NB4 (cell line): ENCODE results near the gene CASP9.
"Not testable (repeated sequence)": the region's sequence is repeated elsewhere in the genome, so short reads cannot be mapped to it uniquely, and the experiment has no call there.

Experiments
- DNase-seq: peaks from one replicate; pipeline ENCODE4 v3.0.0; 2010; ENCODE audit warnings: low read depth
- H3K4me3 ChIP-seq: one replicate; pipeline ENCODE4 v1.5.1; 2011; ENCODE audit warnings: mild to moderate bottlenecking, low read depth, low read length, moderate library complexity
- CTCF ChIP-seq: IDR thresholded peaks from one replicate; pipeline ENCODE4 v1.5.1; 2012; ENCODE audit warnings: low read depth, low read length
- MAX ChIP-seq: IDR thresholded peaks from 2 replicates; pipeline ENCODE4 v1.6.1; 2011; ENCODE audit warnings: low read depth, low read length
- MYC ChIP-seq: IDR thresholded peaks from 2 replicates; pipeline ENCODE4 v1.6.1; 2011; ENCODE audit warnings: low read depth, low read length
- POLR2A ChIP-seq: IDR thresholded peaks from 2 replicates; pipeline ENCODE4 v1.6.1; 2011; ENCODE audit warnings: mild to moderate bottlenecking; ENCODE audit not compliant: insufficient read length; ENCODE audit errors: extremely low read depth

Gene CASP9

GRCh38 chr1:15492596-15492995, 31.4 kb downstream of the CASP9 start:
- DNase-seq, result no peak

GRCh38 chr1:15491010-15491409, 33.0 kb downstream of the CASP9 start:
- DNase-seq, result peak; percentile 18
- not testable (repeated sequence) for H3K4me3 ChIP-seq

More at GRCh38 chr1:15492596-15492995, 31.4 kb downstream of the CASP9 start:
- TF ChIP-seq CTCF (no peak), POLR2A (no peak), MAX (no peak)
- H3K4me3 ChIP-seq, result no peak overlapping the region

GRCh38 chr1:15489052-15489736, 34.8 kb downstream of the CASP9 start:
- no peak for DNase-seq
- H3K4me3 ChIP-seq, result no peak overlapping the region
- TF ChIP-seq CTCF, result no peak
- TF ChIP-seq MAX, result no peak
- no peak for TF ChIP-seq POLR2A
- TF ChIP-seq MYC, result no peak

- no peak for DNase-seq
- no peak overlapping the region for H3K4me3 ChIP-seq
- TF ChIP-seq MAX (no peak), MYC (no peak), POLR2A (no peak), CTCF (no peak)
These were observed 35.6 kb downstream of the CASP9 start for GRCh38 chr1:15488371-15488770.

- DNase-seq, H3K4me3 ChIP-seq: not testable (repeated sequence)
These were observed 37.0 kb downstream of the CASP9 start for GRCh38 chr1:15486844-15487610.

GRCh38 chr1:15485636-15486035, 38.4 kb downstream of the CASP9 start:
- no peak overlapping the region for H3K4me3 ChIP-seq
- no peak for TF ChIP-seq MYC
- TF ChIP-seq POLR2A, result no peak
- no peak for TF ChIP-seq MAX
- no peak for TF ChIP-seq CTCF
- peak; percentile 21 for DNase-seq

GRCh38 chr1:15484443-15484842, 39.6 kb downstream of the CASP9 start:
- not testable (repeated sequence) for H3K4me3 ChIP-seq, DNase-seq
